HG03342 (cell line): ENCODE data around the gene NDUFC1.

ENCODE experiments used
- ATAC-seq: cut with Tn5 transposase; IDR thresholded peaks from one replicate; pipeline ENCODE4 v1.9.1; 2021; ENCODE audit warnings: mild to moderate bottlenecking, moderate library complexity; ENCODE audit not compliant: unreplicated experiment

NDUFC1 gene

GRCh38 chr4:139253046-139253445 lies 49.2 kb downstream of the NDUFC1 start:
- no peak for ATAC-seq

- ATAC-seq, result no peak
These were observed 54.5 kb downstream of the NDUFC1 start for GRCh38 chr4:139247700-139248238.

GRCh38 chr4:139247241-139247640 lies 55.0 kb downstream of the NDUFC1 start:
- no peak for ATAC-seq

- no peak for ATAC-seq
These were observed 56.1 kb downstream of the NDUFC1 start for GRCh38 chr4:139246166-139246565.

- no peak for ATAC-seq
These were observed 56.7 kb downstream of the NDUFC1 start for GRCh38 chr4:139245590-139245989.

- ATAC-seq, result no peak
These were observed 58.6 kb downstream of the NDUFC1 start for GRCh38 chr4:139243448-139244365.

- ATAC-seq, result no peak
These were observed 59.7 kb downstream of the NDUFC1 start for GRCh38 chr4:139242511-139243051.

- no peak for ATAC-seq
These were observed 60.5 kb downstream of the NDUFC1 start for GRCh38 chr4:139241784-139242151.

GRCh38 chr4:139241086-139241783 lies 61.0 kb downstream of the NDUFC1 start:
- no peak for ATAC-seq
